ENCODE results near the gene ATXN2.
"Not testable (repeated sequence)": the region's sequence is repeated elsewhere in the genome, so short reads cannot be mapped to it uniquely, and the experiment has no call there.

Gene ATXN2

DNA sequence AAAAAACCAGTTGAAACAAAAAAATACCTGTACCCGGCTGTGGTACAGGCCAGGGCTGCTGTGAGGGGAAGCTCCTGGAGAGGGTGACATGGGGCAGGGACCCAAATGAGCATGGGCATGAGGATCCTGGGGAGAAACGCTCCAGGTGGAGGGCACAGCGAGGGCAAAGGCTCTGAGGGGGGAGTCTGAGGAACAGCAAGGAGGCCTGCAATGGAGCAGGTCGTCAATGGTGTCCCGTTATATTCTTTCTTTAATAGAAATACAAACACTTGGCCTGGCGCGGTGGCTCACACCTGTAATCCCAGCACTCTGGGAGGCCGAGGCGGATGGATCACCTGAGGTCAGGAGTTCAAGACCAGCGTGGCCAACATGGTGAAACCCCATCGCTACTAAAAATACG lies 1.9 kb upstream of the ATXN2 start:
- DNase-seq (ENCODE audit: low read depth in 1 of 2, low spot score in 1 of 2): not testable (repeated sequence)

DNA sequence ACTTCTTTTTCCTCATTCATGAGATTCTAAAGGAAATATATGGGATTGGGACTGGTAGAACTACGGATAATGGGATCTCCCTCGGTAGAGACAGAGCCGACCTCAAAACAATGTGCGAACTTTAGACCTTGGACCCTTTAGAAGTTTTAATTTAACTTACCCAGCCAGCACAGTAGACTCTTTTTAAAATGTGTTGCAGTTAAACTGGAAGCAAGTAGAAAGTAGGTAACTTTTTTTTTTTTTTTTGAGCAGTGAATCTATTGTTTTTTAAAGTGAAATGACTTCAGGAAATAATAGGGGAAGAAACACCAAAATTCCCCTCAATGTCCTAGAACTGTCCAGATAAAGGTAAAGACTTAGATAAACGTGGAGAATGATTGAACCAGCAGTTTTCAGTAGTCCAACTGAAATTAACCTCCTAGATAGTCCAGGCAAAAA lies 1.1 kb upstream of the ATXN2 start:
- no peak for DNase-seq (ENCODE audit: low read depth in 1 of 2, low spot score in 1 of 2)

DNA sequence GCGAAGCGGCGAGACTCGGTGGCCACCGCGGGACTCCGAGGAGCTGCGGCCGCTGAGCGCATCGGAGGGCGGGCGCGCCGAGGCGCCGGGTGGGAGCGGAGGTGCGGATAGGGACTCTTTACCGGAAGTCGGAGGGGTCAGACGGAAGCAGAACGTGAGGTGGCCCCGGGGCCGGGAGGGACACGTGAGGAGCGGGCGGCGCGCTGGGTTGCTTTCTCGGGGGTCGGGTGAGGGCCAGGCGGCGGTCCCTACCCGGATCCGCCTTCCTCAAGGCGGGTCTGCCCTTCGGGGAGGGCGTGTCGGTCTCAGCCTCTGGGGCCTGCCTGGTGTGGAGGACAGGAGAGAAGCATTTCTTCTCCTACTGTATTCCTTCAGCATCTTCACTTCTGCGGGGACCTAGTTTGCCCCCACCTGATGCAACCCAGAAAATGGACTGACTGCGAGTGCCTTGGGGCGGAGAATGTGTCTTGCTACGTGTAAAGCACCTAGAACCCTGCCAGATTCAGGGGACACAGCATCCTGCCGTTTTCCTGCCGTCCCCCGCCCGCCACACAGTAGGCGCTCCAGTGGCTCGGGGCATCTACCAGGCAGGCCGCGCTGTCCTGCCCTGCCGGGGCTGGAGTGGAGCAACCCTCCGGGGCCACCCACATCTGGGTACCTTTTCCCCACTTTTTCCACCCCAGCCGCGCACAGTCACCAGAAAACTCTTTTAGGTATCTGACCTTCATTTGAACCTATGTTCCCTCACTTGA lies 514 bp upstream of the ATXN2 start:
- DNase-seq (ENCODE audit: low read depth in 1 of 2, low spot score in 1 of 2): peak; percentile 77 to 78

DNA sequence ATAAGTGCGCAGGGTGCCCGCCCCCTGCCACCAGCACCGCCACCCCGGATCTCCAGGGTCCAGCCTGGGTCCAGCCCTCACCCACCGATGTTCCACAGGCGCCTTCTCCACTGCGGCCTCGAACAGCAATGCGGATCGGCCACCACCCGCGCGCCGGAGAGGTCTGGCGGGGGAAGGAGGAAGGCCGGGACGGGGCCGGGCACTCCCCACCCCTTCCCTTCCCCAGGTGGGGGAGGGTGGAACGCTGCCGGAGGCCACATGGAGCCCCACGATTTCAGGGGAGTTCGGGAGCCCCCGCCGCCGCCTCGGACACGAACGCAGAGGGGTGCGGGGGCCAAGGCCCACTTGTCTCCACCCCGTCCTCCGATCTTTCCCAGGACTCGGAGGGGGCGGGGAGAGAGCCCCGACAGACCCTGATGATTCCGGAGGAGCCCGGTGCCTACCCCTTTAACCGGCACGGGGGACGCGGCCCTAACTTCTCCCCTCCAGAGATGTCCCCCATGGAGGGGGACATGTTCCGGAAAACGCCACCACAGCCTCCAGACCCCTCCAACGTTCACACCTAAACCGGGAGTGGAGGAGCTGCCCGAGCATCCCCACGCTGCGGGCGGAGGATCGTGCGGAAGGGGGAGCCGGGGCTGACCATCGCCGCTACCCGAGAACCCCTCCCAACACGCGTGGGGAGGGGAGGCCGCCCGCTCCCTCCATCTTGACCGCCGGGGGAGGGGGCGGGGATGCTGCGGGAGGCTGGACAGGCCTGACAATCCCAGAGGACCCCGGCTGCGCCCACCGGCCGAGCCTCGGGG lies 1.1 kb downstream of the ATXN2 start:
- DNase-seq (ENCODE audit: low read depth in 1 of 2, low spot score in 1 of 2): peak in 1 of 2 donors; percentile 6

DNA sequence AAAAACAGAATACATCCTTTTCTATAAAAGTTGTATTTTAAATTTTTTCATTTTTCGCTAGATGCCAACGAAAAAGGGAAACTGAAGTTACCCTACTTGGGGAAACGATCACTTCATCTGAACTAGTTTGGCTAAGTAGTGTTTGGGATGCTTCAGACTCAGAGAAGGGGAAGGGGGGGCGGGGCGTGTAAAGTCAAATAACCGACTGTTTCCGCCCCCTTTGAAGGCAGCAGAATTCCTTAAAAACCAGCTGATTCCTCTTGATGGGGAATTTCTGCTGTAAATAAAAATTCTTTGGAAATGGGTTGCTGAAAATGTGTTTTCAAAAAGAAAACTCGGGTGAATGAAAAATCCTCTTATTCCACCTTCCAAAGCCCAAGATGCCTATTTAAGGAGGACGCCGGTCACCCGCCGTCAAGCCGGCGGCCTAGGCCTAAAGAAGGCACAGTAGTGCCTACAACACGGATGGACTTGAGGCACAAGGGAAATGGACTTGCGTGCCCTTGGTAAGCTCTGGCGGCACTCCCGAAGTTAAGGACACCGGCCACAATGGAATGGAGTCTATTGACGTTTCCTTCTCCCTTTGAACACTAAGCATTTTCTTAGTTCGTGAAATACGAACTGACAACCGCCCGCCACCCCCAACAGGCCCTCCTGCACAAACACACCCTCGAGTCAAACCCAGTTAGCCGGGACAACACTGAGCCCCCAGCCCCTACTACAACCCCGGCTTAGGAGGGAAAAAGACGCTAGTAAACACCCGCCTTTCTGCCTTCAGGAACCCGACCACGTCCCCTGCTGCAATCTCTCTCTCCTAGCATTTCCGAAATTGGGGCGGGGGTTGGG lies 1.9 kb downstream of the ATXN2 start:
- DNase-seq (ENCODE audit: low read depth in 1 of 2, low spot score in 1 of 2): peak; percentile 2 to 5

DNA sequence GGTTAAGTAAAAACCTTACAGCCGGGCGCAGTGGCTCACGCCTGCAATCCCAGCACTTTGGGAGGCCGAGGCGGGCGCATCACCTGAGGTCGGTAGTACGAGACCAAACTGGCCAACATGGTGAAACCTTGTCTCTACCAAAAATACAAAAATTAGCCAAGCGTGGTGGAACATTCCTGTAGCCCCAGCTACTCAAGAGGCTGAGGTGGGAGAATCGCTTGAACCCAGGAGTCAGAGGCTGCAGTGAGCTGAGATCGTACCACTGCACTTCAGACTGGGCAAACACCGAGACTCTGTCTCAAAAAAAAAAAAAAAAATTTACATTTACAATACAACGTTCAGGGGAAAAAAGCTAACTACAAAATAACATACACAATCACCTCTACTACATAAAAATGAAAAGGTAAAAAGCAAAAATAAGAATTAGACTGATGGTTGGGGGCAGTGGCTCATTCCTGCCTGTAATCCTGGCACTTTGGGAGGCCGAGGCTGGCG lies 3.7 kb downstream of the ATXN2 start:
- not testable (repeated sequence) for DNase-seq (ENCODE audit: low read depth in 1 of 2, low spot score in 1 of 2)

DNA sequence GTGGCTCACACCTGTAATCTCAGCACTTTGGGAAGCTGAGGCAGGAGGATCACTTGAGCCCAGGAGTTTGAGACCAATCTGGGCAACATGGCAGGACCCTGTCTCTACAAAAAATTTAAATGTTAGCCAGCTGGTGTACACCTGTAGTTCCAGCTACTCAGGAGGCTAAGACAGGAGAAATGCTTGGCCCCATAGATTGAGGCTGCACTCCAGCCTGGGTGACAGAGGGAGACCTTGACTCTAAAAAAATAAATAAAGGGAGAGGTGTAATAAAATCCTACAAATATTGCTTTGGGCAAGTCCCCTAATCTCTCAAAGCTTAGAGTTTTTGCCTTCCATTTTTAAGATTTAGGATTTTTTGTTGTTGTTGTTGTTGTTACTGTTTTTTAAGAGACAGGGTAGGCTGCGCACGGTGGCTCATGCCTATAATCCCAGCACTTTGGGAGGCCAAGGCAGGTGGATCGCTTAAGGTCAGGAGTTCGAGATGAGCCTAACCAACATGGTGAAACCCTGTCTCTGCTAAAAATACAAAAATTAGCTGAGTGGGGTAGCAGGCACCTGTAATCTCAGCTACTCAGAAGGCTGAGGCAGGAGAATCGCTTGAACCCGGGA lies 7.6 kb downstream of the ATXN2 start:
- DNase-seq (ENCODE audit: low read depth in 1 of 2, low spot score in 1 of 2): not testable (repeated sequence)

DNA sequence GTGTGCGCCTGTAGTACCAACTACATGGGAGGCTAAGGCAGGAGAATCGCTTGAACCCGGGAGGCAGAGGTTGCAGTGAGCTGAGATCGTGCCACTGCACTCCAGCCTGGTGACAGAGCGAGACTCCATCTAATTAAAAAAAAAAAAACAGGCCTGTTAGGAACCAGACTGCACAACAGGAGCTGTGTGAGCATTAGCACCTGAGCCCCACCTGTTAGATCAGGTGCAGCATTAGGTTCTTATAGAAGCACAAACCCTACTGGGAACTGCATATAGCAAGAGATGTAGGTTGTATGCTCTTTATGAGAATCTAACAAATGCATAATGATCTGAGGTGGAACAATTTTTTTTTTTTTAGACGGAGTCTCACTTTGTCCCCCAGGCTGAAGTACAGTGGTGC lies 8.6 kb downstream of the ATXN2 start:
- no peak for DNase-seq (ENCODE audit: low read depth in 1 of 2, low spot score in 1 of 2)

DNA sequence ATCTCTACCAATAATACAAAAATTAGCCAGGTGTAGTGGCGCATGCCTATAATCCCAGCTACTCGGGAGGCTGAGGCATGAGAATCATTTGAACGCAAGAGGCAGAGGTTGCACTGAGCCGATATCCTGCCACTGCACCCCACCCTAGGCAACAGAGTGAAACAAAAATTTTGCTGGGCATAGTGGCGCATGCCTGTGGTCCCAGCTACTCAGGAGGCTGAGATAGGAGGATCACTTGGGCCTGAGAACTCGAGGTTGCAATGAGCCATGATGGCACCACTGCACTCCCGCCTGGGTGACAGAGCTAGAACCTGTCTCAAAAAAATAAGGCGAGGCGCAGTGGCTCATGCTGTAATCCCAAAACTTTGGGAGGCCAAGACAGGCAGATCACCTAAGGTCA lies 9.5 kb downstream of the ATXN2 start:
- no peak for DNase-seq (ENCODE audit: low read depth in 1 of 2, low spot score in 1 of 2)

DNA sequence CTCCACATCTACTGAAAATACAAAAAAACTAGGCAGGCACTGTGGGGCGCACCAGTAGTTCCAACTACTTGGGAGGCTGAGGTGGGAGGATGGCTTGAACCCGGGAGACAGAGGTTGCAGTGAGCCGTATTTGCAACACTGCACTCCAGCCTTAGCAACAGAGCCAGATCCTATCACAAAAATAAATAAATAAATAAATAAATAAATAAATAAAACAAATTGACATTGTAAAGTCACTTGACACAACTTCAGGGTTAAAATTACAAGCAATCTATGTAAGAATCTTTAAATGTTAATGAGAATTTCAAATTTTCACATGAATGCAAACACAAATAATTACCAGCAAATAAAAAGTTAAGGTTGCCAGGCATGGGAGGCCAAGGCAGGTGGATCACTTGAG lies 11.1 kb downstream of the ATXN2 start:
- DNase-seq (ENCODE audit: low read depth in 1 of 2, low spot score in 1 of 2): no peak

DNA sequence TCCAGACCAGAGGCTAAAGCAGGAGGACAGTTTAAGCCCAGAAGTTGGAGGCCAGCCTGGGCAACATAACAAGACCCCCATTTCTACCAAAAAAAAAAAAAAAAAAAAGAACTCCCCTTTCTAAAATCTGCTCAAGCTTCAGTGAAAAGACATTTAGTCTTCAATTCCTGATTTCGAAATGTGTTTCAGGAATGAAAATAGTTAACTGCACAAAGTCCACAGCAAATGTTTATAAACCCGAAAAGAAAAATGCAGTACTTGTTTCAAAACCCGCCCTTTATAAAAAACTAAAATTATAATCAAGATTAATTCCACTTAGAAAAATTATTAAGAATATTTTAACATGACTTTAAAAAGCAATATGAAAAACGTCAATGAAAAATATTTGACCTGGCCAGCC lies 12.1 kb downstream of the ATXN2 start:
- DNase-seq (ENCODE audit: low read depth in 1 of 2, low spot score in 1 of 2): no peak

DNA sequence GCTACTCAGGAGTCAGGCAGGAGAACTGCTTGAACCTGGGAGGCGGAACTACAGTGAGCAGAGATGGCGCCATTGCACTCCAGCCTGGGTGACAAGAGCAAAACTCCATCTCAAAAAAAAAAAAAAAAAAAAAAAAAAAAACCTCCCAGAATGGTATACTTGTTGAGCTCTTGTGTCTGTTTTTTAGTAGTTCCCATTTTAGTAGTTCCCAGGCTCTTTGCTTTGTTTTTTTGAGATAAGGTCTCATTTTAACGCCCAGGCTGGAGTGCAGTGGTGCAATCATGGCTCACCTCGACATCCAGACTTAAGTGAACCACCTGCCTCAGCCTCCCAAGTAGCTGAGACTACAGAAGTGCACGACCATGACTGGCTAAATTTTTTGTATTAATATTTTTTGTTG lies 13.4 kb downstream of the ATXN2 start:
- DNase-seq (ENCODE audit: low read depth in 1 of 2, low spot score in 1 of 2): no peak

DNA sequence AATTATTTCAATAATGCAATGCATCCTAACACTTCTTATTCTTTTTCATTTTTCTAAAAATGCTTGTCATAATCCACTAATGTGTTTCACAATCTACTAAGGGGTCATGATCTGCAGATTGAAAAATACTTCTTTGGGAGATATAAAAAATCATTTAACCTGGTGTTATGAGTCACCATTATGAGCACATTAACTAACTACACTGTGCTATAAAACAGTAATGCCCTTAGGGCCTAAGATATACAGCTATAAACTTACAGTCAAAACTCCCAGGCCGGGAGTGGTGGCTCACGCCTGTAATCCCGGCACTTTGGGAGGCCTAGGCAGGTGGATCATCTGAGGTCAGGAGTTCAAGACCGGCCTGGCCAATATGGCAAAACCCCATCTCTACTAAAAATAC lies 14.2 kb downstream of the ATXN2 start:
- no peak for DNase-seq (ENCODE audit: low read depth in 1 of 2, low spot score in 1 of 2)

DNA sequence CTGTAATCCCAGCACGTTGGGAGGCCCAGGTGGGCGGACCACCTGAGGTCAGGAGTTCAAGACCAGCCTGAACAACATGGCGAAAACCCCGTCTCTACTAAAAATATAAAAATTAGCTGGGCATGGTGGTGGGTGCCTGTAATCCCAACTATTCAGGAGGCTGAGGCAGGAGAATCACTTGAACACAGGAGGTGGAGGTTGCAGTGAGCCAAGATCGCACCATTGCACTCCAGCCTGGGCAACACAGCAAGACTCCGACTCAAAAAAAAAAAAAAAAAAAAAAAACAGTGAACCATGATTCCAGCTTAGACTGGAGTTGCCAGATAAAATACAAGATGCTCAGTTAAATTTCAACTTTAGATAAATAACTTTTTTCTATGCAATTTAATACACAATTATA lies 15.6 kb downstream of the ATXN2 start:
- DNase-seq (ENCODE audit: low read depth in 1 of 2, low spot score in 1 of 2): not testable (repeated sequence)

DNA sequence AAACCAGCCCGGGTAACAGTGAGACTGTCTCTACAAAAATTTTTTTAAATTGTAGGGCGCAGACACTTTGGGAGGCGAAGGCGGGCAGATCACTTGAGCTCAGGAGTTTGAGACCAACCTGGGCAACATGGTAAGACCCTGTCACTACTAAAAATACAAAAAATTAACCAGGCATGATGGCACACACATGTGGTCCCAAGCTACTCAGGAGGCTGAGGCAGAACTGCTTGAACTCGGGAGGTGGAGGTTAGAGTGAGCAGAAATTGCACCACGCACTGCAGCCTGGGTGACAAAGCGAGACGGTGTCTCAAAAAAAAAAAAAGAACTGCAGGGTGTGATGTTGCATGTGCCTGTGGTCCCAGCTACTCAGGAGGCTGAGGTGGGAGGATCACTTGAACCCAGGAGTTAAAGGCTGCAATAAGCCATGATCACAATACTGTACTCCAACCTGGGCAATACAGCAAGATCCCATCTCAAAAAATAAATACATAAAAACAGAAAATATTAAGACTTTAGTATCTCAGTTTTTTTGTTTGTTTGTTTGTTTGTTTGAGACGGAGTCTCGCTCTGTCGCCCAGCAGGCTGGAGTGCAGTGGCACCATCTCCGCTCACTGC lies 16.9 kb downstream of the ATXN2 start:
- no peak for DNase-seq (ENCODE audit: low read depth in 1 of 2, low spot score in 1 of 2)

DNA sequence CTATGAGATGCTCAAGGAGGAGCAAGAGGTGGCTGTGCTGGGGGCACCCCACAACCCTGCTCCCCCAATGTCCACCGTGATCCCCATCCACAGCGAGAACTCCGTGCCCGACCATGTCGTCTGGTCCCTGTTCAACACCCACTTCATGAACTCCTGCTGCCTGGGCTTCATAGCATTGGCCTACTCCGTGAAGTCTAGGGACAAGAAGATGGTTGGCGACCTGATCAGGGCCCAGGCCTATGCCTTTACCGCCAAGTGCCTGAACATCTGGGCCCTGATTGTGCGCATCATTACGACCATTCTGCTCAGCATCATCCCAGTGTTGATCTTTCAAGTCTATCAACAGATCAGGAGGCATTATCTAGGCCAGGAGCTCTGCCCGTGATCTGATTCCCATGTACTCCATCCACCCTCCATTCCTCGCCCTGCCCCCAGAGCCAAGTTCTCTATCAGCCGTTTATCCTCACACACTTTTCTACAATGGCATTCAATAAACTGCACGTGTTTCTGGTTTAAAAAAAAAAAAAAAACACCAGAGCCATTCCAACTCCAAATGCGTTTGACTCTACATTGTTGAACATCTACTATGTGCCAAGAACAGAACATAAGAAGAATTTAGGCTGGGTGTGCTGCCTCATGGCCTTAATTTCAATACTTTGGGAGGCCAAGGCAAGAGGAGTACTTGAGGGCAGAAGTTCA lies 17.5 kb downstream of the ATXN2 start:
- no peak for DNase-seq (ENCODE audit: low read depth in 1 of 2, low spot score in 1 of 2)

DNA sequence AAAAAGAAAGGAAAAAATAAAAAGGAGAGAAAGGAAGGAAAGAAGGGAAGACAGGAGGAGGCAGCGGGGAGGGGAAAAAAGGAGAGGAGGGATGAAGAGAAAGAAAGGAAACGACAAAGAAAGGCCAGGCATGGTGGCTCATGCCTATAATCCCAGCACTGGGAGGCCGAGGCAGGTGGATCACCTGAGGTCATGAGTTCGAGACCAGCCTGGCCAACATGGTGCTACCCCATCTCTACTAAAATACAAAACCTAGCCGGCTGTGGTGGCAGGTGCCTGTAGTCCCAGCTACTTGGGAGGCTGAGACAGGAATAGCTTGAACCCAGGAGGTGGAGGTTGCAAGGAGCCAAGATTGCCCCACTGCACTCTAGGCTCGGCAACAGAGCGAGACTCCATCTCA lies 18.4 kb downstream of the ATXN2 start:
- DNase-seq (ENCODE audit: low read depth in 1 of 2, low spot score in 1 of 2): no peak

DNA sequence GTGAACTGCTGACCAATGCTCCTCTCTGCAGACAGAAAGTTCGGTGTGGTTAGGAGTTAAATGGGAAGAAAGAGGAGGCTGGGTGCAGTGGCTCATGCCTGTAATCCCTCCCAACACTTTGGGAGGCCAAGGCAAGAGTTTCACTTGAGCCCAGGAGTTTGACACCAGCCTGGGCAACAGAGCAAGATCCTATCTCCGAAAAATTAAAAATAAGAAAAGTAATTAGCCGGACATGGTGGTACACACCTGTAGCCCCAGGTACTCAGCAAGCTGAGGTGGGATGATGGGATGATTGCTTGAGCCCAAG lies 19.0 kb downstream of the ATXN2 start:
- DNase-seq (ENCODE audit: low read depth in 1 of 2, low spot score in 1 of 2): no peak

DNA sequence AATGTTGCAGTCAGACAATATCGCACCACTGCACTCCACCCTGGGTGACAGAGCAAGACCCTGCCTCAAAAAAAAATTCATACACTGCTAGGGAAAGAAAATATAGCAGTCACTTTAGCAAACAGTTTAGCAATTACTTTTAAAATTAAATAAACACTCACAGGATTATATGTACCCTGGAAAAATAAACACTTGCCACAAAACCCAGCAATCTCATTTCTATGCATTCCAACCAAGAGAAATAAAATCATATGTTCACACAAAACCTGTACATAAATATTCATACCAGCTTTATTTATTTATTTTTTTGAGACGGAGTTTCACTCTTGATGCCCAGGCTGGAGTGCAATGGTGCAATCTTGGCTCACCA lies 20.2 kb downstream of the ATXN2 start:
- DNase-seq (ENCODE audit: low read depth in 1 of 2, low spot score in 1 of 2): no peak

DNA sequence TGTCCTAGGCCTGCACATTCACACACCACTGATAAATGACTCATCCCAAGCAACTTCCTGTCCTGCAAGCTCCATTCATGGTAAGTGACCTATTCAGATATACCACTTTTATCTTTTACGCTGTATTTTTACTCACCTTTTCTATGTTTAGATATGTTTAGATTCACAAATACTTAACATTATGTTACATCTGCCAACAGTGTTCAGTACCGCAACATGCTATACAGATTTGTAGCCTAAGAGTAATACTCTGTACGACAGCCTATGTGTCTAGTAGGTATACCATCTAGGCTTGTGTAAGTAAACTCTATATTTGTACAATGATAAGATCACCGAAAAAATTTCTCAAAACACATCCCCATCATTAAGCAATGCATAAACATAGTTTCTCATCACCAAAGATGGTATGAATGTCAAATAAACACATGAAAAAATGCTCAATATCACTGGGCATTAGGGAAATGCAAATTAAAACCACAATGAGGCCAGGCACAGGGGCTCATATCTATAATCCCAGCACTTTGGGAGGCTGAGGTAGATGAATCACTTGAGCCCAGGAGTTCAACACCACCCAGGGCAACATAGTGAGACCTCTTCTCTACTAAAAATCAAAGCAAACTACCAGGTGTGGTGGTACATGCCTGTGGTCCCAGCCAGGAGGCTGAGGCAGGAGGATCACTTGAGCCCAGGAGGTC lies 20.7 kb downstream of the ATXN2 start:
- DNase-seq (ENCODE audit: low read depth in 1 of 2, low spot score in 1 of 2): no peak
